Nephron (organoid): ENCODE data around the gene ZEB2.

Experiments used
- H3K27ac Mint-ChIP-seq, 3 experiments: 2 replicates each; pipeline ENCODE4 v1.8.0; 2020; ENCODE audit warnings: mixed read lengths in 3 of 3, mild to moderate bottlenecking in 2 of 3, moderate library complexity in 1 of 3
- H3K27me3 Mint-ChIP-seq: 2 replicates; pipeline ENCODE4 v1.8.0; 2021; ENCODE audit warnings: low read depth, mild to moderate bottlenecking, moderate library complexity, mixed read lengths
- H3K36me3 Mint-ChIP-seq: 2 replicates; pipeline ENCODE4 v1.8.0; 2020; ENCODE audit warnings: low read depth, mixed read lengths
- H3K4me1 Mint-ChIP-seq: 2 replicates; pipeline ENCODE4 v1.8.0; 2020; ENCODE audit warnings: mixed read lengths
- H3K4me3 Mint-ChIP-seq, 3 experiments: 2 replicates each; pipeline ENCODE4 v1.8.0; 2020; ENCODE audit warnings: mild to moderate bottlenecking in 3 of 3, mixed read lengths in 3 of 3, moderate library complexity in 2 of 3
- H3K9me3 Mint-ChIP-seq: 2 replicates; pipeline ENCODE4 v1.8.0; 2020; ENCODE audit warnings: mixed read lengths
- TF ChIP-seq, protein P1 (sequence below), 3 experiments: fragments of 200-600 bp; sonication (generic); IDR thresholded peaks; one replicate each; pipeline ENCODE4 v1.5.0; 2021; ENCODE audit warnings: antibody characterized with exemption in 3 of 3; ENCODE audit not compliant: unreplicated experiment in 3 of 3

The ZEB2 gene

DNA sequence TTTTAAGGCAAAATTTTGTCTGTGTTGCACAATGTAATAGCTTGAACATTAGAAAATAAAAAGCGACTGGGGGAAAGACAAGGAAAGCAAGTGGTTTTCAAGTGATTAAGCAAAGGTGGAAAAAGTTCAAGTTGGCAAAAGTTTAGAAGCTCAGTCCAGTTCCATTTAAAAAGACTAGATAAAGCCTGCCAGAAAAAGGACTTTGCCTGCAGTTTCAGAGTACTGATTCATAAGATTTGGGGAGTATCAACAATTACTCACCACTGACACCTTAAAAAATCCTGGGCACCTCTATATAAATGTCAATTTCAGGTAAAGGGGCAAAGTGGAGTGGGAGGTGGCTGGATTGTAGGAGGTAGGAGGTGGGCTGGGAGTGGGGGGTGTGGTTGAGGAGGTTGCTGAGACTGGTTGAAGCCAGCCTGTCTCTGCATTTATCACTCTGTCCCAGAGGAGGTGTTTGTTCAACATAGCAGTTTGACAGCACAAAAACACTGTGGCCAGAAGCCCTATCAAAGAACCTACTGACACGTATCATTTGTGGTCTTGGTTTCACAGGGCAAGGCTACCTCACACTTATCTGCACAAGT, 14.6 kb downstream of the ZEB2 start:
- Mint-ChIP-seq H3K4me3 (peak overlapping the region; percentile 33 to 51 (median 40)), H3K27me3 (no peaks in the 10 kb centered on the region), H3K27ac (peak overlapping the region; percentile 85 to 99 (median 90))

DNA sequence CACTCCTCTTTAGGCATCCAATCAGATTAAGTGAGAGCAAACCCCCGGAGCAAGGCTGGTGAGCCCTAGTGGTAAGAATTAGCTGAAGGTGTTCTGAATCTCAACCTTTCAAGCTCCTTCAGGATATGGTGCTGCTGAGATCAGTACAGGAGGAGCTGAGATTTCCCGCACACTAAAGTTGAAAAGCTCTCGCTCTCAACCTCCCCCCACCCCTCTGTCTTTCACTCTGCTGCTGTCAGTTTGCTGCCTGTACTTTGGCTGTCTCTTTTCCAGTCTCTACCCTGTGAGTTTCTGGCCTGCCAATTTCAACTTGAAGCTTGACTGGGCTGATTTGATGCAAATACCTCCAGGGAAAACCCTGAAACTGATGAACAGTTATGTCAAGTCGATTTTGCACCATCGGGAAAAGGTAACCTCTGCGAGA, 15.7 kb downstream of the ZEB2 start:
- TF ChIP-seq, protein P1, sequence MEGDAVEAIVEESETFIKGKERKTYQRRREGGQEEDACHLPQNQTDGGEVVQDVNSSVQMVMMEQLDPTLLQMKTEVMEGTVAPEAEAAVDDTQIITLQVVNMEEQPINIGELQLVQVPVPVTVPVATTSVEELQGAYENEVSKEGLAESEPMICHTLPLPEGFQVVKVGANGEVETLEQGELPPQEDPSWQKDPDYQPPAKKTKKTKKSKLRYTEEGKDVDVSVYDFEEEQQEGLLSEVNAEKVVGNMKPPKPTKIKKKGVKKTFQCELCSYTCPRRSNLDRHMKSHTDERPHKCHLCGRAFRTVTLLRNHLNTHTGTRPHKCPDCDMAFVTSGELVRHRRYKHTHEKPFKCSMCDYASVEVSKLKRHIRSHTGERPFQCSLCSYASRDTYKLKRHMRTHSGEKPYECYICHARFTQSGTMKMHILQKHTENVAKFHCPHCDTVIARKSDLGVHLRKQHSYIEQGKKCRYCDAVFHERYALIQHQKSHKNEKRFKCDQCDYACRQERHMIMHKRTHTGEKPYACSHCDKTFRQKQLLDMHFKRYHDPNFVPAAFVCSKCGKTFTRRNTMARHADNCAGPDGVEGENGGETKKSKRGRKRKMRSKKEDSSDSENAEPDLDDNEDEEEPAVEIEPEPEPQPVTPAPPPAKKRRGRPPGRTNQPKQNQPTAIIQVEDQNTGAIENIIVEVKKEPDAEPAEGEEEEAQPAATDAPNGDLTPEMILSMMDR (IDR thresholded peaks at IDR 0.05; ENCODE audit: unreplicated experiment in 3 of 3): no peak
- Mint-ChIP-seq H3K36me3 (peaks cover 27% of the 10 kb centered on the region), H3K9me3 (no peaks in the 10 kb centered on the region), H3K27me3 (no peaks in the 10 kb centered on the region), H3K27ac (peak overlapping the region; percentile 85 to 99 (median 90)), H3K4me3 (peak overlapping the region; percentile 39 to 63 (median 46)), H3K4me1 (peaks cover 87% of the 10 kb centered on the region)

More for the DNA sequence above, 14.6 kb downstream of the ZEB2 start:
- H3K9me3 Mint-ChIP-seq: no peaks in the 10 kb centered on the region
- H3K36me3 Mint-ChIP-seq: peaks cover 27% of the 10 kb centered on the region
- peaks cover 95% of the 10 kb centered on the region for H3K4me1 Mint-ChIP-seq
- TF ChIP-seq, protein P1 (IDR thresholded peaks at IDR 0.05; ENCODE audit: unreplicated experiment in 3 of 3): no peak

DNA sequence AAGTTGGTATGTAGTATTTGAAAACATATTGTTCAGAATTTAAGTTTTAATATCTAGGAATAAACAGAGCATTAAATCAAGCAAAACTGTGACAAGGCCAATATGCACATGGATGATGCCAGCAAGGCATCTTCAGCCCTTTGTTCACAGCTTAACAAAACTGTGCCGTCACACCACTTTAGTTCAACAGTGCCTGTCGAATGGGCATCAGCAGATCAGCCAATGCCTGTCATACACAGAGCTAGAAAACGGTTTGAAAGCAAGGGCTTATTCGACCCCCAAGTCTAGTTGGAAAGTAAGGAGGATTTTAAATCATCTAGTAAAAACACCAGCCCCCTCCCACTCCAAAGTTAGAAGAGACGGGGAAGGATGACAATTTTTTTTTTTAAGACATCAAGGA, 16.7 kb downstream of the ZEB2 start:
- Mint-ChIP-seq H3K4me1 (peaks cover 86% of the 10 kb centered on the region), H3K9me3 (no peaks in the 10 kb centered on the region), H3K4me3 (peak overlapping the region in 2 of 3 experiments; percentile 29 to 45), H3K27me3 (no peaks in the 10 kb centered on the region), H3K27ac (peak overlapping the region; percentile 85 to 99 (median 90)), H3K36me3 (peaks cover 30% of the 10 kb centered on the region)
- TF ChIP-seq, protein P1 (IDR thresholded peaks at IDR 0.05; ENCODE audit: unreplicated experiment in 3 of 3): no peak

DNA sequence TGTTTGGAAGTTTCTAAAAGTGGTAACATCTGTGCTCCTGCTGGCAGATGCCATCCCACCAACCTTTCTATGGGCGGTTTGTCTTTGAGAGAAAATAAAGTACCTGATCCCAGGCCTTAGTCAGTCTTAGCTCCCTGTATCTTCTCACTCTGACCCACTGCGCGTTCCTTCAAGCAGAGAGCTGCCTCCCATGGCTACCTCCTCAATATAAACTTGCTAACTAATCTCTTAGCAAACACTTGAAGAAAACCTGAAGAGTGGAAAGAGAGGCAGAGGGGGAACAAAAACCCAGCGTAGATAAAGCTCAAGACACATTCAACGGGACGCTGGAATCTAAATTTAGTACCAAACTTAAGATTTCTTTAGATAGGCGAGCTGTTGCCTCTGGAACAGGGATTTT, 17.6 kb downstream of the ZEB2 start:
- TF ChIP-seq, protein P1 (IDR thresholded peaks at IDR 0.05; ENCODE audit: unreplicated experiment in 3 of 3): no peak
- Mint-ChIP-seq H3K27ac (peak overlapping the region; percentile 64 to 99 (median 80)), H3K4me3 (peak overlapping the region in 1 of 3 experiments; percentile 14)

DNA sequence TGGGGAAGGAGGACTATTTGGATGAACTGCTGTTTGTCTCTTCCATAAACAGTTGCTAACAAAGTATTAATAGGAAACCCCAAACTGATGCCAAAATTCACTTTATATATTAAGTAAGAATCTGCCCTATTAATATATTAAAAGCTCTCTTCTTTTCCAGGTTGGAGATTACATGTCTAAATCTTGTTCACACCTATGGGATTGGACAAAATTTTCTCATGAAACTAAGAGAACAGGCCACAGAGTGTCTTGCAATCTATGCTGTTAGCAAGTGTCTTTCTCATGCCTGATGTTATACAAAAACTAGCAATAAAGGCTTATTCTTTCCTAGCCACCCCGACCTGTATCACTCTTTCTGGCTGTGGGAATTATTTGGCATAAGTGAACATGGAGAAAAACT, 18.3 kb downstream of the ZEB2 start:
- Mint-ChIP-seq H3K27me3 (no peaks in the 10 kb centered on the region), H3K4me1 (peaks cover 80% of the 10 kb centered on the region), H3K4me3 (no peak overlapping the region), H3K9me3 (no peaks in the 10 kb centered on the region), H3K36me3 (peaks cover 33% of the 10 kb centered on the region), H3K27ac (peak overlapping the region; percentile 64 to 99 (median 80))
- TF ChIP-seq, protein P1 (IDR thresholded peaks at IDR 0.05; ENCODE audit: unreplicated experiment in 3 of 3): no peak

More for the DNA sequence above, 17.6 kb downstream of the ZEB2 start:
- Mint-ChIP-seq H3K27me3 (no peaks in the 10 kb centered on the region), H3K9me3 (no peaks in the 10 kb centered on the region), H3K4me1 (peaks cover 80% of the 10 kb centered on the region), H3K36me3 (peaks cover 29% of the 10 kb centered on the region)

DNA sequence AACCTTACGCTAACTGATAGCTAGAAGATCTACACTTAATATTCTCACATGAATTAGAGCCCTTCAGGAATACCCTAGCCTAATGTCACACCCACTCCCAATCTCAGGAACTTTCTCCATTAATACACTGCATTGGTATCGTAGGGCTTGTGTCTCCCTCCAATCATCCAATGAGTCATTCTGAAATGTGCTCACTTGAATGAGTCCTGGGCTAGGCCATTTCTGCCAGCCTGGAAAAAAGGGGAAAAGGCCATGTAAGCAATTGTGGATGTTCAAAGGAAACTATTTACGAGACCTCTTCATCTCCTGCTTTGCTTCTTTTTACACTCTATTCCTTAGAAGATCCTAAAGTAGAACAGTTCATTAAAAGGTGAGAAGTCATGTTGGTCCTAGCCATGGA, 18.8 kb downstream of the ZEB2 start:
- peaks cover 80% of the 10 kb centered on the region for H3K4me1 Mint-ChIP-seq
- TF ChIP-seq, protein P1 (IDR thresholded peaks at IDR 0.05; ENCODE audit: unreplicated experiment in 3 of 3): no peak
- peaks cover 36% of the 10 kb centered on the region for H3K36me3 Mint-ChIP-seq
- peak overlapping the region in 2 of 3 experiments; percentile 63 to 99 for H3K27ac Mint-ChIP-seq
- H3K27me3 Mint-ChIP-seq: no peaks in the 10 kb centered on the region
- H3K9me3 Mint-ChIP-seq: no peaks in the 10 kb centered on the region
- H3K4me3 Mint-ChIP-seq: no peak overlapping the region
